ENCODE measurements around the gene ACTR2.

Gene ACTR2

GRCh38 chr2:65278531-65278981 lies 50.9 kb downstream of the ACTR2 start:
- DNase-seq (ENCODE audit: low spot score), result no peak

GRCh38 chr2:65279756-65280155 lies 52.1 kb downstream of the ACTR2 start:
- no peak for DNase-seq (ENCODE audit: low spot score)

GRCh38 chr2:65281627-65282351 lies 54.2 kb downstream of the ACTR2 start:
- DNase-seq (ENCODE audit: low spot score), result no peak

GRCh38 chr2:65282477-65283053 lies 54.9 kb downstream of the ACTR2 start:
- no peak for DNase-seq (ENCODE audit: low spot score)

- no peak for DNase-seq (ENCODE audit: low spot score)
Observed at GRCh38 chr2:65287364-65287763, 59.7 kb downstream of the ACTR2 start.

GRCh38 chr2:65291216-65292105 lies 63.8 kb downstream of the ACTR2 start:
- DNase-seq (ENCODE audit: low spot score), result no peak

GRCh38 chr2:65292106-65292400 lies 64.4 kb downstream of the ACTR2 start:
- DNase-seq (ENCODE audit: low spot score), result no peak

- DNase-seq (ENCODE audit: low spot score), result no peak
Observed at GRCh38 chr2:65292461-65293011, 64.9 kb downstream of the ACTR2 start.

GRCh38 chr2:65293376-65293775 lies 65.7 kb downstream of the ACTR2 start:
- no peak for DNase-seq (ENCODE audit: low spot score)

- DNase-seq (ENCODE audit: low spot score), result no peak
Observed at GRCh38 chr2:65294136-65294535, 66.5 kb downstream of the ACTR2 start.

- no peak for DNase-seq (ENCODE audit: low spot score)
Observed at GRCh38 chr2:65294701-65295100, 67.1 kb downstream of the ACTR2 start.

- DNase-seq (ENCODE audit: low spot score), result no peak
Observed at GRCh38 chr2:65296971-65297370, 69.3 kb downstream of the ACTR2 start.

- DNase-seq (ENCODE audit: low spot score), result no peak
Observed at GRCh38 chr2:65297544-65297943, 69.9 kb downstream of the ACTR2 start.

GRCh38 chr2:65298089-65298488 lies 70.5 kb downstream of the ACTR2 start:
- DNase-seq (ENCODE audit: low spot score), result no peak

- DNase-seq (ENCODE audit: low spot score), result no peak
Observed at GRCh38 chr2:65299246-65299645, 71.6 kb downstream of the ACTR2 start.

GRCh38 chr2:65300134-65300760 lies 72.6 kb downstream of the ACTR2 start:
- DNase-seq (ENCODE audit: low spot score), result peak; percentile 77

- peak; percentile 47 for DNase-seq (ENCODE audit: low spot score)
Observed at GRCh38 chr2:65300761-65301711, 73.4 kb downstream of the ACTR2 start.

GRCh38 chr2:65305934-65306333 lies 78.3 kb downstream of the ACTR2 start:
- DNase-seq (ENCODE audit: low spot score), result no peak

- DNase-seq (ENCODE audit: low spot score), result no peak
Observed at GRCh38 chr2:65309699-65310098, 82.1 kb downstream of the ACTR2 start.

- no peak for DNase-seq (ENCODE audit: low spot score)
Observed at GRCh38 chr2:65311049-65311448, 83.4 kb downstream of the ACTR2 start.

GRCh38 chr2:65311596-65311995 lies 84.0 kb downstream of the ACTR2 start:
- no peak for DNase-seq (ENCODE audit: low spot score)

Data from cerebellar cortex (tissue), 1 donor.